ENCODE data around the gene SMCO4. TPM values are rescaled to one million over a fixed set of nuclear protein-coding genes. Genes with fewer than 3 reads are reported as not detected.

Gene SMCO4
- total RNA-seq, 2 experiments from 2014 or later: 6.1 to 6.8 TPM

DNA sequence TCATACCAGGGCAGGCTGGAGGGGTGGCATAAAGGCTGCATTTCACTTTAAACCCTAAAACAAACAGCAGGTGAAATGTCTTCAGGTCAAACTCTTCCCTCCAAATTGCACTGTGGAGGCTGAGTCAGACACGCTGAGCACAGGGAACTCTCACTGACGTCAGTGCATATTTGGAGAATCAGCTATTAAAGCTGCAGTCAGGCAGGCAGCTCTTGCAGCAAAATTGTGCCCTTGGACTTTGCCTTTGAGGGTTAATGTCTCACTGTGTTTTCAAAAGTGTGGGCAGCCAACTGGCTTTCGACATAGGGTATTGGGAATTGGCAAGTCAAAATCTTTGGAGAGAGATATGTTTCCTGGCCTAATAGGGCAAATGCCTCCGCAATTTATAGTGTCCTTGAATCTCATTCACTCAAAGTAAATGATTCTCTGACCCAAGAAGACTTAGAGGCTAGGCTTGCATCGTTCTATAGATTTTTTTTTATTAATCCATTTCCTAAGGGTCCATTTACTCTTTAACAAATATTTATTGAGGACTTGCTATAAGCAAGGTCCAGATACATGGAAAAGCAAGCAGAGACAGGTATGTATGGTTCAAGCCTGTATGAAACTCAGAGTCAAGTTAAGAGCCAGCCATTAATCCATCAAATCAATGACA, 27.7 kb upstream of the SMCO4 start:
- no peaks in the 10 kb centered on the region for H3K36me3 Mint-ChIP-seq
- H3K4me1 Mint-ChIP-seq: no peaks in the 10 kb centered on the region
- peaks cover 4% of the 10 kb centered on the region for H3K27me3 Mint-ChIP-seq
- H3K27ac Mint-ChIP-seq: no peak overlapping the region
- H3K4me3 Mint-ChIP-seq: no peak overlapping the region
- DNase-seq: no peak
- H3K9me3 Mint-ChIP-seq: no peaks in the 10 kb centered on the region

DNA sequence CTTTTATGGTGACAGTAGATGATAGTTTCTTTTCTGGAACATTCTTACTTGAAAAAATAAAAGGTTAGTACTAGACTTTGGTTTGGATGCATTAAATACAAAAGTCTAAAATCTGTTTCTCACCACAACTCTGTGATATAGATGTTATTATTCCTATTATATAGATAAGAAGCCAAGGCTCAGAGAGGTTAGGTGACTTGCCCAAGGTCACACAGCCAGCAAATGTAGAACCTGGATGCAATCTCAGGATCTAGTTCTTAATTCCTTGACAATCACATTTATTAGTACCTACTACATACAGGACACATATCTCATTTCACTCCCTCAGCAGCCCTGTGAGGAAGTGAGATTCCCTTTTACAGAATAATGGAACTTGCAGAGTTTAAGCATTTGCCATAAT, 26.3 kb upstream of the SMCO4 start:
- Mint-ChIP-seq H3K27ac (no peak overlapping the region), H3K27me3 (peaks cover 5% of the 10 kb centered on the region), H3K9me3 (no peaks in the 10 kb centered on the region), H3K4me1 (no peaks in the 10 kb centered on the region), H3K36me3 (no peaks in the 10 kb centered on the region), H3K4me3 (no peak overlapping the region)
- DNase-seq: no peak

DNA sequence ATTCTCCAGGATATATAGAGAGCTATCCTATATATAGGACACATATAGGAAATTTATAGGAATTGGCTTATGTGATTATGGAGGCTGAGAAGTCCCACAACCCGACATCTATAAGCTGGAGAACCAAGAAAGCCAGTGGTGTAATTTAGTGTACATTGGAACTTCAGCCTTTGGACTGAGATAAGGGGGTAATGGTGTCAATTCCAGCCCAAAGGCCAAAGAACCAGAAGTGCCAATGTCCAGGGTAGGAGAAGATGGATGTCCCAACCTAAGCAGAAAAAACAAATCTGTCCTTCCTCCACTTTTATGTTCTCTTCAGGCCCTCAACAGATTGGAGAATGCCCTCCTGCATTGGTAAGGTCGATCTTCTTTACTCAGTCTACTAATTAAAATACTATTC, 25.5 kb upstream of the SMCO4 start:
- DNase-seq: no peak
- Mint-ChIP-seq H3K27me3 (peaks cover 5% of the 10 kb centered on the region), H3K4me1 (no peaks in the 10 kb centered on the region), H3K27ac (no peak overlapping the region), H3K9me3 (no peaks in the 10 kb centered on the region), H3K4me3 (no peak overlapping the region), H3K36me3 (no peaks in the 10 kb centered on the region)

DNA sequence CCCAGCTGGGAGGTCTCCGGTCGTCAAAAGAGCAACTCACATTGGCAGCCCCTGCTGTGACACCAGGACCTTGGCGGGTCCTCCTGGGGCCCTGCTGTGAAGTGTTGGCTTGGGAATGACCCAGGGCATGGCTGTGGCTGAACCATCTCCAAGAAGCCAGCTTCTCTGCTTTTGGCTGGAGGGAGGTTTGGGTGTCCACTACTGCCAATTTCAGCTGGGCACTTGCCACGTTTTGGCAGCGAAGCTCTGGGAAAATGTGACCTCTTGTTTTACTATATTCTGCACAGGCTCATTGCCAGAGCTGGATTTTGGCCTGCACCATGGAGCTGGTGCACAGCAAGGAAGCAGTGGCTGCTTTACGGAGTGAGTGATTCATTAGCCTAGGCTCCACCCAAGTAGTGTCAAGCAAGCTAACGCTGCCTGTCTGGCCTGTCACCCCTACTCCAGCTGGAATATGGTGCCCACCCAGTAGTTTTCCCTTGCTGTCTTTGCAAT, 24.3 kb upstream of the SMCO4 start:
- H3K27ac Mint-ChIP-seq: no peak overlapping the region
- peaks cover 5% of the 10 kb centered on the region for H3K27me3 Mint-ChIP-seq
- H3K4me3 Mint-ChIP-seq: no peak overlapping the region
- no peak for DNase-seq
- no peaks in the 10 kb centered on the region for H3K4me1 Mint-ChIP-seq
- H3K9me3 Mint-ChIP-seq: no peaks in the 10 kb centered on the region
- H3K36me3 Mint-ChIP-seq: no peaks in the 10 kb centered on the region

DNA sequence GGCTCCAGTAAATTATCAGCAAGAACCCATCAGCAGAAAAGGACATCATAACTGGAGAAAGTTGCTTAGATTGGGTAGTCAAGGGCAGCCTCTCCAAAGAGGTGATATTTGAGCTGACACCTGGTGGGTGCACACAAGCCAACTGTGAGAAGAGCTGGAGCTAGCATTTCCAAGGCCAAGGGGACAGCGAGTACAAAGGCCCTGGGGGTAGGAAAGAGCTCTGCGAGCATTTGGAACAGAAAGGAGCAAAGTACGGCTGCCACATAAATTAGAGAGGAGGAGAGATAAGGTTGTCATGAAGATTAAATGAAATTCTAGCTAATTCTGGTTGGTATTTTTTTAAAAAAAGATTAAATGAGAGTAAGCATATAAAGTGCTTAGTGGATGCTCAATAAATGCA, 21.7 kb upstream of the SMCO4 start:
- Mint-ChIP-seq H3K9me3 (no peaks in the 10 kb centered on the region), H3K4me1 (no peaks in the 10 kb centered on the region), H3K36me3 (no peaks in the 10 kb centered on the region), H3K4me3 (no peak overlapping the region), H3K27me3 (peaks cover 5% of the 10 kb centered on the region), H3K27ac (no peak overlapping the region)
- DNase-seq: no peak

DNA sequence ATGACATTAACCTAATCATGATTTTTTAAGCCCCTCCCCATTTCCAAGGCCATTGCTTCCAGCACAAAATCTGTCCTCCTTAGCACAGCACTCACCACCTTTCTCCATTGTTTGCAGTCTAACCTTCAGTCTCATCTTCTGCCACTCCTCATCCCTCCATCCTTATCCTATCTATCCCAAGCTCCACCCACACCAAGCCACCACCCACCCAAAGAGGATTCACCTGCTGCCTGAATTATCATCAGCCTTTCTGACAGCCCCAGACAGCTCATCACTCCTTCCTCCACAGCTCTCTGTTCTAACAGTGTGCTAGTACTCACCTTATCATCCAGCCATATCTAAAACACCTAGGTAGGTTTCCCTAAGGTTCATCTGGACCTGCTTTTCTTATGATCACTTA, 20.7 kb upstream of the SMCO4 start:
- no peak for DNase-seq
- Mint-ChIP-seq H3K9me3 (no peaks in the 10 kb centered on the region), H3K4me1 (no peaks in the 10 kb centered on the region), H3K27me3 (peaks cover 5% of the 10 kb centered on the region), H3K27ac (no peak overlapping the region), H3K36me3 (no peaks in the 10 kb centered on the region), H3K4me3 (no peak overlapping the region)

DNA sequence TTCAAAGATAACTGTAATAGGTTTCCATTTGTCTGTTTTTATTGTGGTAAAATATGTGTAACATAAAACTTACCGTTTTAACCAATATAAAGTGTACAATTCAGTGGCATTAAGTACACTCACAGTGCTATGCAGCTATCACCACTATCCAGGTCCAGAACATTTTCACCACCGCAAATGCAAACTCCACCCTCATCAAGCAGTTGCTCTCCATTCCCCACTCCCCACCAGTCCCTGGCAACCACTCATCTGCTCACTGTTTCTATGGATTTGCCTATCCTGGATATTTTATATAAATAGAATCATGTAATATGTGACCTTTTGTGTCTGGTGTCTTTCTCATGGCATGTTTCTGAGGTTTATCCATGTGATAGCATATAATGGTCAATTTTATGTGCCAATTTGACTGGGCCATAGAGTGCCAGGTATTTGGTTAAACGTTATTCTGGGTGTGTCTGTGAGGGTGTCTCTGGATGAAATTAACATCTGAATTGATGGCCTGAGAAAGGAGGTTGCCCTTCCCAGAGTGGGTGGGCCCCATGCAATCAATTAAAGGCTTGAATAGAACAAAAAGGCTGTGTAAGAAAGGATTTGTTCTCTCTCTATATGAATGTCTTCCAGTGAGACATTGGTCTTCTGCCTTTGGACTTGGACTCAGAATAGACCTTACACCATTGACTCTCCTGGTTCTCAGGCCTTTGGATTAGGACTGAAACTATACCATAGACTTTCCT, 17.2 kb upstream of the SMCO4 start:
- no peak overlapping the region for H3K27ac Mint-ChIP-seq
- H3K27me3 Mint-ChIP-seq: peaks cover 12% of the 10 kb centered on the region
- H3K4me1 Mint-ChIP-seq: no peaks in the 10 kb centered on the region
- DNase-seq: no peak
- H3K36me3 Mint-ChIP-seq: no peaks in the 10 kb centered on the region
- H3K9me3 Mint-ChIP-seq: no peaks in the 10 kb centered on the region
- H3K4me3 Mint-ChIP-seq: no peak overlapping the region

DNA sequence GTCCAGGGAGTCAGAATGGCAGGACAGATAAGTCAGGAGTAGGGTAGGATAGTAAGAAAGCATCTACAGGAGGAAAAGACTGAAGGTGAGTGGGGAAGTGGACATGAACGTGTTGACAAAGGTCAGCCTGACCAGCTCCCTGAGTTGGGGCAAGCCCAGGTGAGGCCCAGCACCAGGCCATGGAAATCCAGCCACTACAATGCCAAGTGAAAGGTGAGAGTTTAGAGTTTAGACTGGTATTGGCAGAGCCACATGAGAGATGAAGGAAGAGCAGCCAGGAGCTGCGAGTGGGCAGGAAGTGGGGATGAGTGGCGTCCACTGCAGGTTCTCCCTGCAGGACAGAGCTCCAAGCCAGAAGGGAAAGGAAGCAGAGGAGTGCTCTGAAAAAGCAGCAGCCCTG, 16.5 kb upstream of the SMCO4 start:
- no peaks in the 10 kb centered on the region for H3K36me3 Mint-ChIP-seq
- no peak overlapping the region for H3K4me3 Mint-ChIP-seq
- DNase-seq: no peak
- H3K4me1 Mint-ChIP-seq: no peaks in the 10 kb centered on the region
- H3K27me3 Mint-ChIP-seq: peaks cover 15% of the 10 kb centered on the region
- H3K9me3 Mint-ChIP-seq: no peaks in the 10 kb centered on the region
- H3K27ac Mint-ChIP-seq: no peak overlapping the region

DNA sequence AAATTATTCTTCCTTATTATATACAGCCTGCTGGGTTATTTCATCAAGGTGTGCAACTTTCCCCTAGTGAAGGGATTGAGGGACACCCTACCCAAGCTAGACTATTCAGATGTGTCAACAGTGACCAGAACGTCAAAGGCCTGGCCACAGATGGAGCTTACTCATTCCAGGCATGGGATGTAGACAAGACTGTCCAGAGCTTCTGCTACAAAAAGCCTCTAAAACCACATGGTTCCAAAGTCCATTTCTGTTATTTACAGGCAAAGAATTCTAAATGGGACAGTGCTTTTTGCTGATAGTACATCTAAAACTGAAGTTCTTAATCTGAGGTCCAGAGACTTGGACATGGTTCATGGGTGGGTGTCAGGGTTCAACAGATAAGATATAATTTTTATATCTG, 9.7 kb upstream of the SMCO4 start:
- DNase-seq: no peak
- H3K9me3 Mint-ChIP-seq: no peaks in the 10 kb centered on the region
- no peak overlapping the region for H3K4me3 Mint-ChIP-seq
- no peaks in the 10 kb centered on the region for H3K4me1 Mint-ChIP-seq
- no peak overlapping the region for H3K27ac Mint-ChIP-seq
- no peaks in the 10 kb centered on the region for H3K36me3 Mint-ChIP-seq
- H3K27me3 Mint-ChIP-seq: peaks cover 27% of the 10 kb centered on the region

DNA sequence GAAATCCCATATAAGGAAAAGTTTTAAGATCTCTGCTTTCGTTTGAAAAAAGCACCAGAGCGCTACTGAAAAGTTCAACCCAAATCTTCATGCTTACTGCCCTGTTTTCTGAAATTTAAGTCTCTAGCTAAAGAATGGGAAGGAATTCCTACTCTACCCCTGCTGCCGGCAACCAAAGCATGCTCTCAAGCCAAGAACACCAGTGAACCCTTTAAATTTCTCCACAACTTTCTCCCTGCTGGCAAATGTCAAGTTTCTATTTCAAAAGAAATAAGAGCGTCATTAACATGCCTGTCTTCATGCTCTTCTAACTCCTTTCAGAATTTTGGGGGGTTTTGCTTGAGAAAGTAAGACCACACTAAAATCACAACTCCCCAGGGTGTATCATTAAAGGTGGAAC, 6.8 kb upstream of the SMCO4 start:
- Mint-ChIP-seq H3K36me3 (no peaks in the 10 kb centered on the region), H3K27ac (no peak overlapping the region), H3K27me3 (peaks cover 27% of the 10 kb centered on the region), H3K4me3 (no peak overlapping the region), H3K9me3 (no peaks in the 10 kb centered on the region), H3K4me1 (no peaks in the 10 kb centered on the region)
- DNase-seq: no peak

DNA sequence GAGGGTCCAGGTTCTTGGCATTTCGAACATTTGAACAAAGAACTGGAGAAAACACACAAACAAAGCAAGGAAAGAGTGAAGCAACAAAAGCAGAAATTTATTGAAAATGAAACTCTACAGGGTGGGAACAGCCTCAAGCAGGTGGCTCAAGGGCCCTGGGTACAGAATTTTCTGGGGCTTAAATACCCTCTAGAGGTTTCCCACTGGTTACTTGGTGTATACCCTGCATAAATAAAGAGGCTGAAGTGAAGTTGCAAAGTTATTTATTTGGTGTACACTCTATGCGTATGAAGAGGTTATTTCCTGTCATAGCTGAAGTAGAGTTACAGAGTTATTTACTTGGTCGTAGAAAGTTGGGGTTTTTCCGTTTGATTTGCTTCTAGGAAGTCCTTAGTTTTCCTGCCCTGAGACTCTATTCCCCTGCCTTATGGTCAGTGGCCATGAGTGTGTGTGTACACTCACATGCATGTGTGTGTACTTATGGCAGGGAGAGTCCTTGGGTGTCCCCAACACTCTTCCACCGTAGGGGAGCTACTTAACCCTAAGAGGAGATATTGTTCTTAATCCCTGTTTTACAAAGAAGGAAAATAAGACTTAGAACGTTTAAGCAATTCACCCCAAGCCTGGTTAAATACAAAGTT, 5.6 kb upstream of the SMCO4 start:
- no peaks in the 10 kb centered on the region for H3K36me3 Mint-ChIP-seq
- DNase-seq: no peak
- peaks cover 3% of the 10 kb centered on the region for H3K4me1 Mint-ChIP-seq
- no peak overlapping the region for H3K27ac Mint-ChIP-seq
- H3K4me3 Mint-ChIP-seq: no peak overlapping the region
- H3K9me3 Mint-ChIP-seq: no peaks in the 10 kb centered on the region
- peaks cover 34% of the 10 kb centered on the region for H3K27me3 Mint-ChIP-seq

DNA sequence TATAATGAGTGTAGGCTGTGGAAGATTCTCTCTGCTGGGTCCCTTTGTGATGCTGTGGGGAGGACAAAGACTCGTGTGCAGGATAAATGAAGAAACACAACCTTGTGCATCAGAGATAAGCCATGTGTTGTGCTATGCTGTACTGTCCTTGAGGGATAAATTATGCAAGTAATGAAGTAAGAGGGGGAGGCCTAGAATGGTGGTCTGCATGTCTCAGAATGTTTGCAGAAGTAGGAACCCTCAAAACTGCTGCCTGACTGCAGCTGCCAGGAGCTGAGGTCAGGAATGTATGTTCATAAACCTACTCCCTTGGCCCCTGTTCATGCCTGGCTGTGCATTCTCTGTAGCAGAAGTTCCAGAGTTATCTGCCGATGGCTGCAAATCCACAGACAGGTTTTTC, 4.6 kb upstream of the SMCO4 start:
- Mint-ChIP-seq H3K36me3 (no peaks in the 10 kb centered on the region), H3K4me3 (no peak overlapping the region), H3K27ac (no peak overlapping the region), H3K4me1 (peaks cover 7% of the 10 kb centered on the region), H3K9me3 (no peaks in the 10 kb centered on the region), H3K27me3 (peaks cover 34% of the 10 kb centered on the region)
- no peak for DNase-seq

DNA sequence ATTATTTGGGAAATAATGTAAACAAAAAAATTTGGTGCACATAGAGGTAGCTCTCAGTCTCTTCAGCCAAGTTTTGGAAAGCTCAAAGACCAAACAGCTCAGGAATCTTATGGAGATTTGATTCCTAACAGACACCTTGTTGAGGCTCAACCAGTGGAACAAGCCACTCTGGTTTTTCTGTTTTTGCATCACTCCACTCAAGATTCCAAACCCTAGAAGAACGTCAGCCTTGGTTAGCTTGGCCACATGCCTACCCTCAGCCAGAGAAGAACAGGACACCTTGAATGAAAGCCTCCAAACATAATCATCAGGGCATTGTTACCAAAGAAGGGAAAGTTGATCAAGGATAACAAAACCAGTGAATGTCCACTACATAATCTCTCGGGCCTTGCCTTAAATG, 3.8 kb upstream of the SMCO4 start:
- H3K9me3 Mint-ChIP-seq: no peaks in the 10 kb centered on the region
- peaks cover 35% of the 10 kb centered on the region for H3K27me3 Mint-ChIP-seq
- no peaks in the 10 kb centered on the region for H3K36me3 Mint-ChIP-seq
- peaks cover 10% of the 10 kb centered on the region for H3K4me1 Mint-ChIP-seq
- no peak overlapping the region for H3K27ac Mint-ChIP-seq
- DNase-seq: no peak
- H3K4me3 Mint-ChIP-seq: no peak overlapping the region

DNA sequence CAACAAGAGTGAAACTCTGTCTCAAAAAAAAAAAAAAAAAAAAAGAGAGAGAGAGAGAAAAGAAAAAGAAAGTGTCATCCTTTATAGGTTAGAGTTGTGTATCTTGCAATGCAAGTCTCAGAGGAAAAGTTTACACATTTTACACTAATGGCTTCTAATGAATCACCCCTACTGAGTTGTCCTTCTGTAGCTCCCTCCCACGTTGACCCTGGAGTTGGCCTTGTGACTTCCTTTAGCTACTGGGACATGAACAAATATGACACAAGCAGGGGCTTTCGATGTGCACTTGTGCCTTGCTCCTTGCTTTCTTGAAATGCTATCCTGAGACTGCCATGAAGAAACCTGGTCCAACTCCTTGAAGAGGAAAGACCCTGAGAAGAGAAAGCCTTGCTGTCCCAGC, 2.4 kb upstream of the SMCO4 start:
- peaks cover 14% of the 10 kb centered on the region for H3K4me1 Mint-ChIP-seq
- no peak overlapping the region for H3K27ac Mint-ChIP-seq
- no peak for DNase-seq
- H3K36me3 Mint-ChIP-seq: no peaks in the 10 kb centered on the region
- H3K27me3 Mint-ChIP-seq: peaks cover 39% of the 10 kb centered on the region
- no peaks in the 10 kb centered on the region for H3K9me3 Mint-ChIP-seq
- no peak overlapping the region for H3K4me3 Mint-ChIP-seq

DNA sequence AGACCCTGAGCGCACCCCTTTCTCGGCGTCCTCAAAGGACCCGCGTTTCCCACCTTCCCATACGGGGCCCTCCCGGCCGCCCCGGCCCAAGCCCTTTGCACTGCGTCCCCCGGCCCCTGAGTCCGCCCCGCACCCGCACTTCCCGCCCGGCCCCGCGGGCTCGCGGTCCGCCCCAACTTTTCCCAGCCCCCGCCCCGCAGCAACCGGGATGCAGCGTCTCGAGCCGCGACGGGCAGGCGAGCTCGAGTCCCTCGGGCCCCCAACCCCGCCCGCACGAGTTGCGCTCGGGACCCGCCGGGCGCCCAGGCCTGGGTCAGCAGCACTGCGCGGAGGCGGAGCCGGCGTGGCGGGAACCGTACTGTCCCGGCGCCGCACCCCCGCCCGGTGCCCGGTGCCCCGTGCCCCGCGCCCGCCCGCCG, 371 bp downstream of the SMCO4 start:
- peaks cover 32% of the 10 kb centered on the region for H3K27me3 Mint-ChIP-seq

More for the DNA sequence above, 371 bp downstream of the SMCO4 start:
- DNase-seq: no peak
- H3K4me1 Mint-ChIP-seq: peaks cover 14% of the 10 kb centered on the region
- no peaks in the 10 kb centered on the region for H3K9me3 Mint-ChIP-seq
- H3K36me3 Mint-ChIP-seq: no peaks in the 10 kb centered on the region
- H3K27ac Mint-ChIP-seq: no peak overlapping the region
- peak overlapping the region; percentile 73 for H3K4me3 Mint-ChIP-seq

Measured in activated naive CD8-positive, alpha-beta T cell treated with anti-CD3 and anti-CD28 coated beads for 36 hours (primary cell).